Brain pericyte (primary cell): ENCODE data around the gene ZYX.
"Not testable (repeated sequence)": the region's sequence is repeated elsewhere in the genome, so short reads cannot be mapped to it uniquely, and the experiment has no call there.

Experiments
- DNase-seq: peaks from one replicate; pipeline ENCODE4 v3.0.0-alpha.2; 2012; ENCODE audit warnings: low read depth, low spot score

The ZYX gene

GRCh38 chr7:143396625-143397556, 15.7 kb downstream of the ZYX start:
- DNase-seq, result no peak

GRCh38 chr7:143397710-143398530, 16.8 kb downstream of the ZYX start:
- DNase-seq, result no peak

GRCh38 chr7:143398616-143399015, 17.5 kb downstream of the ZYX start:
- no peak for DNase-seq

GRCh38 chr7:143399151-143399550, 18.0 kb downstream of the ZYX start:
- DNase-seq, result no peak

- DNase-seq, result no peak
These were observed 18.5 kb downstream of the ZYX start for GRCh38 chr7:143399642-143400041.

GRCh38 chr7:143401265-143401664, 20.1 kb downstream of the ZYX start:
- no peak for DNase-seq

- DNase-seq, result not testable (repeated sequence)
These were observed 21.1 kb downstream of the ZYX start for GRCh38 chr7:143402233-143402632.

GRCh38 chr7:143405173-143406001, 24.2 kb downstream of the ZYX start:
- no peak for DNase-seq

GRCh38 chr7:143406002-143406357, 24.8 kb downstream of the ZYX start:
- DNase-seq, result no peak

- no peak for DNase-seq
These were observed 26.4 kb downstream of the ZYX start for GRCh38 chr7:143407287-143408251.

- no peak for DNase-seq
These were observed 27.1 kb downstream of the ZYX start for GRCh38 chr7:143408252-143408685.

GRCh38 chr7:143408686-143409561, 27.8 kb downstream of the ZYX start, which contains the start of gene EPHA1:
TSS of gene EPHA1 (minus strand) at chr7:143408856. CDS start at chr7:143408805, 51 bp downstream.
- DNase-seq, result no peak

GRCh38 chr7:143410521-143411004, 29.4 kb downstream of the ZYX start:
- DNase-seq, result no peak

- DNase-seq, result no peak
These were observed 31.0 kb downstream of the ZYX start for GRCh38 chr7:143411976-143412708.

GRCh38 chr7:143413123-143413522, 32.0 kb downstream of the ZYX start:
- DNase-seq, result no peak

GRCh38 chr7:143415209-143415608, 34.1 kb downstream of the ZYX start:
- not testable (repeated sequence) for DNase-seq

GRCh38 chr7:143415742-143416397, 34.7 kb downstream of the ZYX start:
- no peak for DNase-seq

- no peak for DNase-seq
These were observed 35.5 kb downstream of the ZYX start for GRCh38 chr7:143416565-143417149.
